SK-N-SH (cell line): ENCODE data around the gene RDH16. TPM values are rescaled to one million over a fixed set of nuclear protein-coding genes. Genes with fewer than 3 reads are reported as not detected.
"Not testable (repeated sequence)": the region's sequence is repeated elsewhere in the genome, so short reads cannot be mapped to it uniquely, and the experiment has no call there.

ENCODE experiments used
- CTCF ChIA-PET: fragments of 300-600, 350-600 bp; formaldehyde crosslinking; extraction: SDS; loops from one replicate; lab custom pipeline; 2021; lab: Yijun Ruan, JAX
- POLR2A ChIA-PET: fragments of 350-600 bp; sonication (Branson Sonifier 250); formaldehyde crosslinking; extraction: SDS; loops from one replicate; lab custom pipeline; 2020; ENCODE audit warnings: antibody characterized with exemption, inconsistent platforms; lab: Yijun Ruan, JAX
- DNase-seq: peaks from one replicate; pipeline ENCODE4 v3.0.0; 2012
- H2AFZ ChIP-seq: fragments of 200-600 bp; sonication (generic); 2 replicates; pipeline ENCODE4 v1.8.1; 2016; ENCODE audit warnings: antibody characterized with exemption, mild to moderate bottlenecking, low read depth
- H3F3A ChIP-seq: fragments of 200-600 bp; sonication (generic); replicated peaks from 2 replicates; pipeline ENCODE3; 2016; ENCODE audit warnings: antibody characterized with exemption, mild to moderate bottlenecking; ENCODE audit not compliant: insufficient read depth
- H3K27ac ChIP-seq, 2 experiments: fragments of 200-500 bp in 1 of 2; fragments of 200-600 bp in 1 of 2; sonication (Bioruptor generic) in 1 of 2; sonication (generic), shearing (Covaris generic) in 1 of 2; 2 replicates each; pipeline versions ENCODE4 v1.5.1 to v1.6.1; 2014 to 2016; ENCODE audit warnings: low read depth in 2 of 2, inconsistent platforms in 1 of 2, low read length in 1 of 2, mild to moderate bottlenecking in 1 of 2, mixed read lengths in 1 of 2
- H3K27me3 ChIP-seq: fragments of 200-600 bp; sonication (generic), shearing (Covaris generic); 2 replicates; pipeline ENCODE4 v1.6.1; 2016; ENCODE audit warnings: mixed run types; ENCODE audit not compliant: insufficient read depth
- H3K36me3 ChIP-seq, 2 experiments: fragments of 200-500 bp in 1 of 2; fragments of 200-600 bp in 1 of 2; sonication (Bioruptor generic) in 1 of 2; sonication (generic) in 1 of 2; replicated peaks in 1 of 2; 2 replicates each; pipeline versions ENCODE3 to v1.5.1; 2014 to 2016; ENCODE audit warnings: low read length in 1 of 2, mild to moderate bottlenecking in 1 of 2; ENCODE audit not compliant: insufficient read depth in 2 of 2, control insufficient read depth in 1 of 2
- H3K4me1 ChIP-seq, 2 experiments: fragments of 200-500 bp in 1 of 2; fragments of 200-600 bp in 1 of 2; sonication (Bioruptor generic) in 1 of 2; sonication (generic), shearing (Covaris generic) in 1 of 2; 2 replicates each; pipeline versions ENCODE4 v1.5.1 to v1.6.1; 2014 to 2016; ENCODE audit warnings: low read depth in 1 of 2, low read length in 1 of 2, mixed run types in 1 of 2; ENCODE audit not compliant: insufficient read depth in 2 of 2, control insufficient read depth in 1 of 2
- H3K4me2 ChIP-seq: fragments of 200-600 bp; sonication (generic), shearing (Covaris generic); 2 replicates; pipeline ENCODE4 v1.6.1; 2017; ENCODE audit warnings: mixed run types
- H3K4me3 ChIP-seq, 2 experiments: fragments of 200-500 bp in 1 of 2; fragments of 200-600 bp in 1 of 2; sonication (Bioruptor generic) in 1 of 2; sonication (generic), shearing (Covaris generic) in 1 of 2; 2 replicates each; pipeline versions ENCODE4 v1.5.1 to v1.8.1; 2014 to 2016; ENCODE audit warnings: low read depth in 2 of 2, inconsistent platforms in 1 of 2, low read length in 1 of 2, mild to moderate bottlenecking in 1 of 2, mixed read lengths in 1 of 2, moderate library complexity in 1 of 2
- H3K79me2 ChIP-seq: fragments of 200-600 bp; sonication (generic); 2 replicates; pipeline ENCODE4 v1.8.1; 2017; ENCODE audit warnings: mild to moderate bottlenecking; ENCODE audit not compliant: insufficient read depth
- H3K9ac ChIP-seq: fragments of 200-600 bp; sonication (generic); 2 replicates; pipeline ENCODE4 v1.6.1; 2017; ENCODE audit warnings: mixed run types
- H3K9me2 ChIP-seq: fragments of 200-600 bp; sonication (generic); 2 replicates; pipeline ENCODE4 v1.6.1; 2017; ENCODE audit warnings: mixed run types
- H3K9me3 ChIP-seq: fragments of 200-600 bp; sonication (generic); 2 replicates; pipeline ENCODE4 v1.6.1; 2017; ENCODE audit warnings: mixed run types, mild to moderate bottlenecking, moderate library complexity
- H4K20me1 ChIP-seq: fragments of 200-600 bp; sonication (generic); 2 replicates; pipeline ENCODE4 v1.6.1; 2017; ENCODE audit warnings: mild to moderate bottlenecking, mixed run types; ENCODE audit not compliant: insufficient read depth
- ELF1 ChIP-seq: IDR thresholded peaks from 2 replicates; pipeline ENCODE4 v1.4.0; 2012
- EP300 ChIP-seq, 2 experiments: IDR thresholded peaks; 2 replicates each; pipeline versions ENCODE4 v1.4.0 to v1.6.1; 2012; ENCODE audit warnings: borderline replicate concordance in 1 of 2, low read depth in 1 of 2, low read length in 1 of 2
- FOSL2 ChIP-seq: IDR thresholded peaks from 2 replicates; pipeline ENCODE4 v1.4.0; 2012; ENCODE audit warnings: low read depth, mild to moderate bottlenecking, moderate library complexity, borderline replicate concordance
- FOXM1 ChIP-seq: IDR thresholded peaks from 2 replicates; pipeline ENCODE4 v1.4.0; 2012; ENCODE audit warnings: low read depth, mild to moderate bottlenecking
- GATA2 ChIP-seq: sonication (generic); formaldehyde crosslinking; IDR thresholded peaks from 2 replicates; pipeline ENCODE4 v1.5.0; 2020; ENCODE audit warnings: mild to moderate bottlenecking, missing genetic modification reagents
- JUND ChIP-seq: IDR thresholded peaks from 2 replicates; pipeline ENCODE4 v1.4.0; 2012
- NFIC ChIP-seq: IDR thresholded peaks from 2 replicates; pipeline ENCODE4 v1.4.0; 2012; ENCODE audit warnings: borderline replicate concordance
- NRF1 ChIP-seq: IDR thresholded peaks from 2 replicates; pipeline ENCODE4 v1.6.1; 2012; ENCODE audit warnings: low read depth, mild to moderate bottlenecking, low read length
- RCOR1 ChIP-seq: fragments of 150-350 bp; IDR thresholded peaks from 2 replicates; pipeline ENCODE4 v1.6.1; 2017; ENCODE audit warnings: antibody characterized with exemption, low read length
- RFX5 ChIP-seq: IDR thresholded peaks from 2 replicates; pipeline ENCODE4 v1.6.1; 2012; ENCODE audit warnings: mild to moderate bottlenecking, improper control_type of control experiment, low read length
- SIN3A ChIP-seq: IDR thresholded peaks from 2 replicates; pipeline ENCODE4 v1.6.1; 2012; ENCODE audit warnings: low read depth, mild to moderate bottlenecking, low read length, moderate library complexity, borderline replicate concordance
- SMC3 ChIP-seq: IDR thresholded peaks from 2 replicates; pipeline ENCODE4 v1.6.1; 2012; ENCODE audit warnings: low read depth, low read length, improper control_type of control experiment
- WGBS: methylation state at CpG from one replicate; pipeline ENCODE4 v1.1.6; 2017; ENCODE audit warnings: low lambda C conversion rate; 5-methylcytosine and 5-hydroxymethylcytosine counted together
- polyA plus RNA-seq, 3 experiments: library from polyadenylated mRNA; depleted of rRNA; stranded (reverse); fragments of >200 nt; gene quantifications; 2 replicates each; pipeline ENCODE4 v1.2.3, GENCODE V29; 2012
- TF ChIP-seq, protein P1 (sequence below): fragments of 150-350 bp; IDR thresholded peaks from 2 replicates; pipeline ENCODE4 v1.6.1; 2016; ENCODE audit warnings: mild to moderate bottlenecking, low read depth, low read length
- TF ChIP-seq, protein P2 (sequence below): fragments of 150-350 bp; IDR thresholded peaks from 2 replicates; pipeline ENCODE4 v1.6.1; 2017; ENCODE audit warnings: antibody characterized with exemption, low read length, low read depth, borderline replicate concordance
- TF ChIP-seq, protein P3 (sequence below): IDR thresholded peaks from 2 replicates; pipeline ENCODE4 v1.4.0; 2012; ENCODE audit warnings: low read depth, borderline replicate concordance

The RDH16 gene
- polyA plus RNA-seq, 1 of the 3 experiments (the other 2 are of a cell fraction): 0.12 TPM

DNA sequence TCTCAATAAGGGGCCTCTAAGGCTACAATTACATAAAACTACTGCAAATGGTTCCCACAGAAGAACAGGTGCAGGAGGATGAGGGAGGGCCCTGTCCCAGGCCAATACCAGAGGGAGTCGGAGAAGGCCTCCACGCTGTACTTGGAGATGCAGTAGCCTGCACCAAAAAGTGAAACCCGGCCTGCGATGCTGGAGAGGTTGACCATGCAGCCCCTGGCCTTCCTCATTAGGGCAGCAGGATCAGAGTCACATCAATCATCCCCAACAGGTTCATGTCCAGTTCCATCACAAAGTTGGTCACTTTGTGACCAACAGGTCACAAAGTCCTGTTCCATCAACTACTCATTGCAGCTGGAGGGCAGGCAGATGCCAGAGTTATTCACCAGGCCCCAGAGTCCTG lies 26.0 kb upstream of the RDH16 start:
- no peaks in the 10 kb centered on the region for H3K36me3 ChIP-seq
- H3K27ac ChIP-seq: no peak overlapping the region
- no peak overlapping the region for H3K4me2 ChIP-seq
- no peak for DNase-seq
- whole genome bisulfite sequencing: 51% methylated on average over 4 of the region's 4 CpGs
- no peak overlapping the region for H3K9ac ChIP-seq
- no peaks in the 10 kb centered on the region for H3F3A ChIP-seq
- H3K9me2 ChIP-seq: no peaks in the 10 kb centered on the region
- no peaks in the 10 kb centered on the region for H3K9me3 ChIP-seq
- CTCF ChIA-PET: no interaction called here
- no peak overlapping the region for H3K4me3 ChIP-seq
- POLR2A ChIA-PET: no interaction called here
- no peaks in the 10 kb centered on the region for H3K79me2 ChIP-seq
- H3K4me1 ChIP-seq: peaks cover 0 to 2% of the 10 kb centered on the region in 2 experiments; a peak in 1 of 4 replicates
- H2AFZ ChIP-seq: no peak overlapping the region
- TF ChIP-seq, protein P1, sequence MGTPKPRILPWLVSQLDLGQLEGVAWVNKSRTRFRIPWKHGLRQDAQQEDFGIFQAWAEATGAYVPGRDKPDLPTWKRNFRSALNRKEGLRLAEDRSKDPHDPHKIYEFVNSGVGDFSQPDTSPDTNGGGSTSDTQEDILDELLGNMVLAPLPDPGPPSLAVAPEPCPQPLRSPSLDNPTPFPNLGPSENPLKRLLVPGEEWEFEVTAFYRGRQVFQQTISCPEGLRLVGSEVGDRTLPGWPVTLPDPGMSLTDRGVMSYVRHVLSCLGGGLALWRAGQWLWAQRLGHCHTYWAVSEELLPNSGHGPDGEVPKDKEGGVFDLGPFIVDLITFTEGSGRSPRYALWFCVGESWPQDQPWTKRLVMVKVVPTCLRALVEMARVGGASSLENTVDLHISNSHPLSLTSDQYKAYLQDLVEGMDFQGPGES: no peak
- TF ChIP-seq NFIC: no peak
- TF ChIP-seq RCOR1: no peak
- no peak for TF ChIP-seq GATA2 (CRISPR knock-in tag)
- no peak for TF ChIP-seq RFX5
- TF ChIP-seq JUND: no peak
- TF ChIP-seq, protein P2, sequence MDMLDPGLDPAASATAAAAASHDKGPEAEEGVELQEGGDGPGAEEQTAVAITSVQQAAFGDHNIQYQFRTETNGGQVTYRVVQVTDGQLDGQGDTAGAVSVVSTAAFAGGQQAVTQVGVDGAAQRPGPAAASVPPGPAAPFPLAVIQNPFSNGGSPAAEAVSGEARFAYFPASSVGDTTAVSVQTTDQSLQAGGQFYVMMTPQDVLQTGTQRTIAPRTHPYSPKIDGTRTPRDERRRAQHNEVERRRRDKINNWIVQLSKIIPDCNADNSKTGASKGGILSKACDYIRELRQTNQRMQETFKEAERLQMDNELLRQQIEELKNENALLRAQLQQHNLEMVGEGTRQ: no peak
- no peak for TF ChIP-seq SMC3
- no peak for TF ChIP-seq FOSL2
- TF ChIP-seq NRF1: no peak
- TF ChIP-seq ELF1: no peak
- TF ChIP-seq EP300 (IDR thresholded peaks at IDR 0.05; ENCODE audit: borderline replicate concordance in 1 of 2, low read depth in 1 of 2, low read length in 1 of 2): no peak
- TF ChIP-seq SIN3A: no peak
- TF ChIP-seq, protein P3, sequence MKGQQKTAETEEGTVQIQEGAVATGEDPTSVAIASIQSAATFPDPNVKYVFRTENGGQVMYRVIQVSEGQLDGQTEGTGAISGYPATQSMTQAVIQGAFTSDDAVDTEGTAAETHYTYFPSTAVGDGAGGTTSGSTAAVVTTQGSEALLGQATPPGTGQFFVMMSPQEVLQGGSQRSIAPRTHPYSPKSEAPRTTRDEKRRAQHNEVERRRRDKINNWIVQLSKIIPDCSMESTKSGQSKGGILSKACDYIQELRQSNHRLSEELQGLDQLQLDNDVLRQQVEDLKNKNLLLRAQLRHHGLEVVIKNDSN: no peak
- no peak for TF ChIP-seq FOXM1
- TF ChIP-seq, all 33 proteins: peak for 0
- Histone ChIP-seq H4K20me1 (no peaks in the 10 kb centered on the region), H3K27me3 (no peaks in the 10 kb centered on the region)

DNA sequence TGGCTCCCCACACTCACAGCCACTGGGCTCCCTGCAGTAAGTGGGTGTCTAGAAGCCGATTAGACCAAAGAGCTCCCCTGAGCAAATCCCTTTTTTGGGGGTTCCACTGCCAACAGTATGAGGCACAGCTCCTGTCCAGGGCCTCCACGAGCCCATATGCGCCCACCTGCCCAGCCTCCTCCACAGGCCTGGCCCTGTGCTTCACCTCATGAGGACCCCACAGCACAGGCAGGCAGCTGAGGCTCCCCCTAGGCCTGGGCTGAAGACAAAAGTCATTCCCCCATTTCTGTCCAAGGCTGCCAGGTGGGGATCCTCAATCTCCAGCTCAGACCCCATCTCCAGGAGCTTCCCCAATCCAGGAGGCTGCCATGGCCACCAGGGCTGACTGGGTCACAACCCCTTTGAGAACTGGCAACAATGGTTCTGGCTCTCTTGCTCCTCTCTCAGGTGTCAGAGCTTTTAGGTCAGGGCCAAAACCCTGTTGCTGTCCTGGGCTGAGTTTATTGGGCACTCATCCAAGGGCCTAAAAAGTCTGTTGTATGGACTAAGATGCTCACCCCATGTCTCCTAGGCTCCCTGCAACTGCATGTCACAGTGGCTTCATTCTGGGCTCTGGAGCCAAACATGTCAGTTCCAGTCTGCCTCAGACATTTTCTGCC lies 25.3 kb upstream of the RDH16 start:
- H3K4me1 ChIP-seq, H3K27ac ChIP-seq, H3K79me2 ChIP-seq, H3K9me3 ChIP-seq, POLR2A ChIA-PET, H2AFZ ChIP-seq, H3K4me3 ChIP-seq, H3F3A ChIP-seq, H4K20me1 ChIP-seq, CTCF ChIA-PET, H3K9me2 ChIP-seq, H3K9ac ChIP-seq, H3K36me3 ChIP-seq, DNase-seq, H3K4me2 ChIP-seq, H3K27me3 ChIP-seq: not testable (repeated sequence)
- 25% methylated on average over 2 of the region's 3 CpGs for WGBS
